GM12891 (cell line): ENCODE data around the gene ALCAM.

ENCODE experiments used
- POLR2A ChIP-seq: IDR thresholded peaks from 2 replicates; pipeline ENCODE4 v1.6.1; 2011; ENCODE audit warnings: low read depth, low read length, control low read depth
- POLR2AphosphoS5 ChIP-seq: IDR thresholded peaks from 2 replicates; pipeline ENCODE4 v1.6.1; 2011; ENCODE audit warnings: low read depth, low read length, control low read depth

DNA sequence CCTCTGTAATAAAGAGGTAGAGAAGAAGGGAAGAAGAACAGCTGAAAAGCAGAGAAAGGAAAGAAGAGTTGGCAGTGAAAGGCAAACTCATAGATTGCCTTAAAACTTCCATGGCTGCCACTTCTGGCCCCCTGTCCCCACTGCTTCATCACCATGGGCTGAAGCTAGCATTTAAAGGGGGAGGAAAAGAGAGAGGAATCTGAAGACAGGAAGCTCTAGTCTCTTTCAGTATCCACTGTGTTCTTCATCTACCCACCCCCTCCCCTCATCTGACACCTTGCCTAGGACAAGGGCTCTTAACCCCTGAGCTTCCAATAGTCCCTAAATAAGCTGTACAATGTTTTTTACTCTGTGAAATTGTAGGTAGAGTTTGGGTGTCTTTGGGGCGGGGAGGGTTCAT lies 60.6 kb downstream of the ALCAM start:
- TF ChIP-seq POLR2A (no peak), POLR2AphosphoS5 (no peak)
